HepG2 (cell line): ENCODE measurements around the gene MPG.

Experiments used
- ZNF556 ChIP-seq: sonication (generic); formaldehyde crosslinking; IDR thresholded peaks from 2 replicates; pipeline ENCODE4 v1.4.0; 2020; ENCODE audit warnings: mild to moderate bottlenecking, missing genetic modification reagents, borderline replicate concordance
- ZNF598 ChIP-seq: sonication (generic); formaldehyde crosslinking; IDR thresholded peaks from 2 replicates; pipeline ENCODE4 v1.5.1; 2020; ENCODE audit warnings: mild to moderate bottlenecking, missing genetic modification reagents, borderline replicate concordance

- TF ChIP-seq ZNF598 = no peak
- TF ChIP-seq ZNF556 (CRISPR knock-in tag) = no peak
These were observed 19.3 kb upstream of the MPG start for GRCh38 chr16:58491-59439.
